GM21423 (cell line): ENCODE measurements around the gene CACNB4.
"Not testable (repeated sequence)": the region's sequence is repeated elsewhere in the genome, so short reads cannot be mapped to it uniquely, and the experiment has no call there.

Experiments used
- ATAC-seq: cut with Tn5 transposase; IDR thresholded peaks from one replicate; pipeline ENCODE4 v1.9.1; 2021; ENCODE audit warnings: mild to moderate bottlenecking, moderate library complexity; ENCODE audit not compliant: unreplicated experiment

Gene CACNB4

DNA sequence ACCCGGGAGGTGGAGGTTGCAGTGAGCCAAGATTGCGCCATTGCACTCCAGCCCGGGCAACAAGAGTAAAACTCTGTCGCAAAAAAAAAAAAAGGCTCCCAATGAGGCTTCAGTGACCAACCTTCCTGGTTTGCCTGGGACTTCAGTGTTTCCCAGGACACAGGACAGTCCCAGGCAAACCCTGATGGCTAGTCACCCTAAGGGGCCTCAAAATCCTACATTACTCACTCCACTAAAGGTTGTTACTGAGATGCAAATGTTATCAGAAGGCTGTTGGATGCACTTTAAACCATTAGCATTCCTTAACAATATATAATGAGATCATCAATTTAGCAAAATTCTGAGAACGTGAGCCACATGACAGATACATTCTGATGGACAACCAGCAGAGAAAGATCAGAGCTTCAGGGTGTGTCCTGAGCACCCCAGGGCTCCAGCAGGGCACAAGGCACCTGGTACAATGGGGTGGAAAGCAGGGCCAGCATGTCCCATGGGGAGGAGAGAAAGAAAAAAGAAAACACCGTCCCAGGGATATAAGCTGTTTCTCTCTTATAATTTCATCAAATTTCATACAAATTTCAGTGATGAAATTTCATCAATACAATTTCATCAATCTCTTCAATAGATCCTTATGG is 152.5 kb downstream of the CACNB4 start:
- no peak for ATAC-seq

DNA sequence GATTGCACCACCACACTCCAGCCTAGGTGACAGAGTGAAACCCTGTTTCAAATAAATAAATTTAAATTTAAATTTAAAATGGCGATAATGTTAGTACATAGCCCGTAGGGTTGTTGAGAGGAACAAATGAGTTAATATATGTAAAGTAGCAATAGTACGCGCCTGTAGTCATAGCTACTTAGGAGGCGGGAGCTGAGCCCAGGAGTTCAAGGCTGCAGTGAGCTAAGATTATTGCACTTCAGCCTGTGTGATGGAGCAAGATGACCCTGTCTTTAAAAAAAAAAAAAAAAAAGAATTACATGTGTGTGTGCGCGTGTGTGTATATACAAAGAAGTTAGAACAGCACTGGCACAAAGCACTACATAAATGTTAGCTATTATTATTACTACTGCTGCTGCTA is 153.2 kb downstream of the CACNB4 start:
- ATAC-seq: no peak

DNA sequence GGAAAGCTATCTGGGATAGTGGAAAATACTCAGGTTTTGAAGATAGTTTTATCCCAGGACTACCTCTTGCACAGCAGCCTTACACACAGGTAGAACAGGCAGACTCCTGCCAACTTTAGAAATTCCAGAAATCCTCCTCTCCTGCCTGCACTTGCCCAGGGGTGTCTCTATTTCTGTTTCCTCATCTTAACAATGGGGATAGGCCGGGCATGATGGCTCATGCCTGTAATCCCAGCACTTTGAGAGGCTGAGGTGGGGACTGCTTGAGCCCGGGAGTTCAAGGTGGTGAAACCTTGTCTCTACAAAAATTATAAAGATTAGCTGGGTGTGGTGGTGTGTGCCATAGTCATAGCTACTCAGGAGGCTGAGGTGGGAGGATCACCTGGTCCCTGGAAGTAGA is 153.7 kb downstream of the CACNB4 start:
- ATAC-seq: no peak

DNA sequence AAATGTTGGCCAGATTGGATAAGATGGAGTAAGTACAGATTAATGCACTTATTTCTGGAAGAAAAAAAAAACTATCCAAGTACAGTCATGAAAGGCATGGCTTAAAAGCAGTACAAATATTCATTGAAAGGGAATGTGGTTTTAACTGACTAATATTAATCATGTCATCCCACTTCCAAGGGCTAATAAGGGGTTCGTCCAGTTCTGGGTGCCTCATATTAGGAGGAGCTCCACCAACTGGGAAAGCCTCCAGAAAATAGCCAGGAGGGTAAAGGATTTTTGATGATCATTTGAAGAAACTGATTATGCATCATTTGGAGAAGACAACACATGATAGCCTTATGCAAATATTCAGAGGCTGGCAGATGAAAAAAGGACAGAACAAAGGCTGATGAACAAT is 155.4 kb downstream of the CACNB4 start:
- no peak for ATAC-seq

DNA sequence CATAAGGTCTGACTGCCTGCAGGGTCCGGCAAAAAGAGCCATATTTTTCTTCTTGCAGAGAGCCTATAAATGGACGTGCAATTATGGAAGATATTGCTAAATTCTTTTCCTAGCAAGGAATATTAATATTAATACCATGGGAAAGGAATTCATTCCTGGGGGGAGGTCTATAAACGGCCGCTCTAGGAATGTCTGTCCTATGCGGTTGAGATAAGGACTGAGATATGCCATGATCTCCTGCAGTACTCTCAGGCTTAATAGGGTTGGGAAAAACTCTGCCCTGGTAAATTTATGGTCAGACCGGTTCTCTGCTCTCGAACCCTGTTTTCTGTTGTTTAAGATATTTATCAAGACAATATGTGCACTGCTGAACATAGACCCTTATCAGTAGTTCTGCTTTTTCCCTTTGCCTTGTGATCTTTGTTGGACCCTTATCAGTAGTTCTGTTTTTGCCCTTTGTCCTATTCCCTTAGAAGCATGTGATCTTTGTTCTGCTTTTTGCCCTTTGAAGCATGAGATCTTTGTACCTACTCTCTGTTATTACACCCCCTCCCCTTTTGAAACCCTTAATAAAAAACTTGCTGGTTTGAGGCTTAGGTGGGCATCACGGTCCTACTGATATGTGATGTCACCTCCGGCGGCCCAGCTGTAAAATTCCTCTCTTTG is 156.2 kb downstream of the CACNB4 start:
- ATAC-seq: not testable (repeated sequence)

DNA sequence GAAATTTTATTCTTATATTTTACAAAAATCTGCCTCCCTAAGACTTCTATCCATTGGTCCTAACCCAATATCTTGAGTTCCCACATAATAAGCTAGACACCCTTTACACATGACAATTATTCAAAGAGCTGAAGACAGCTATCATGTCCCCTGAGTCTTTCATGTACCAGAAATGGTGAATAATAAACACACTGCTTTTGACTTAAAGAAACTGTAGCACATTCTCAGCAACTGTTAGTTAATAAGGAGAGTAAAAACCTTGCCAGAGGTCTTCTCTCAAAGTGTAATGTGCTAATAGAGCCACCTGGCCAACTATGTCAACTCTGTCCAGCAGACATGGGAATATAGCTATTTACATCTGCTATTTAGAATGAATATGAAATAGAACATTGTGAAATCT is 160.9 kb downstream of the CACNB4 start:
- ATAC-seq: no peak

DNA sequence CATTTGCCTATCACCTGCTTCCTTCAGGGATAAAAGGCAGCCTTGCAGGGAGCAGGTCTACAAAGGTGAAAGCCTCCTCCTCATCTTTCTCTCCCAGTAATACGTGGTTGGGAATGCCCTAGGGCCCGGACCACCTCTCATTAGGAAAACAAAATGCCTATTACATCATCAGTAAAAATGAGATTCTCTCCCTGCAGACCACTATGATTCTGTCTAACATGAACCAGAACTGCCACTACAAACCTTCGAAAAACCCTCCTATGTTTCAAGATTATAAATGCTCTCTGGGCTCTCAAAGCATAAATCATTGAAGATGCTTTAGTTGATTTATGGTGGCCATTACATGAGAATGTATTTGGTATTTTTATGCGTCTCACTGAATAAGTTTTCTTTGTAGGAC is 162.2 kb downstream of the CACNB4 start:
- no peak for ATAC-seq

DNA sequence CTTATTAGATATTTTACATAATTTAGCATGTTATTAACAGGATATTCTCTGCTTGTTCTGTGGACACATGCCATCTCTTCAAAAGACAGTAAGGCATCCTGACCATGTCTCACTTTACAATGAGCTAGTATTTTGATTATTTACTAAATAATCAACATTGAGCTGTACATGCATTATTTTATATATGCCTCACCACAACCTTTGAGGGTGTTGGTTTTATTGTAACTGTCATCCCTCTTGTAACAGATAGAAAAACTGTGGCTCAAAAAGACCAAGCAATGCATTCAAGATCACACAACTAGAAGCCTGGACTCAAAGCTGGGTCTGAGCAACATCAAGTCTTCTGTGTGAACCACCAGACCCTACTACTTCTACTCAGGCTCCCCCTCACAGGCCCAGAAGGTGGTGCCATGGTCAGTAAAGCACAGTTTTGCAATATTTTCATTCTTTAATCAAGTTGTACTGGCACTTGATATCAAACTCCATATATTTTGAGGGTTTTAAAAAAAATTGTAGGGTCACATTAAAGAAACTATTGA is 165.5 kb downstream of the CACNB4 start:
- no peak for ATAC-seq

DNA sequence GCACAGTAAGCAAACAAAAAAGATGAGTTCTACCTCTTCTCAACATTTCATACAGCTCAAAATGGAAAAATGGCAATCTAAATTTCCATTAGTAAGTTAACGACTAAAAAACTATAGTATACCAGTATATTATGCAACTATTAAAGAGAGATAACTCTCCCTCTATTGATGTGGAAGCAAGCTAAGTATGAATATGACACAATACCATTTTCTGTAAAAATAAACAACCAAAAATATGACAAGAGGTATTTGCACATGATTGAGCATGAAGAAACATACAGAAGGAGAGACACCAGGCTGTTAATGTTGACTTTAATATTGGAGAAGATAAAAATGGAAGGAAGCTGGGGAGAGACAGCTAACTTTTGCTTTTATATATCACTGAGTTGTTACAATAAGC is 167.1 kb downstream of the CACNB4 start:
- no peak for ATAC-seq

DNA sequence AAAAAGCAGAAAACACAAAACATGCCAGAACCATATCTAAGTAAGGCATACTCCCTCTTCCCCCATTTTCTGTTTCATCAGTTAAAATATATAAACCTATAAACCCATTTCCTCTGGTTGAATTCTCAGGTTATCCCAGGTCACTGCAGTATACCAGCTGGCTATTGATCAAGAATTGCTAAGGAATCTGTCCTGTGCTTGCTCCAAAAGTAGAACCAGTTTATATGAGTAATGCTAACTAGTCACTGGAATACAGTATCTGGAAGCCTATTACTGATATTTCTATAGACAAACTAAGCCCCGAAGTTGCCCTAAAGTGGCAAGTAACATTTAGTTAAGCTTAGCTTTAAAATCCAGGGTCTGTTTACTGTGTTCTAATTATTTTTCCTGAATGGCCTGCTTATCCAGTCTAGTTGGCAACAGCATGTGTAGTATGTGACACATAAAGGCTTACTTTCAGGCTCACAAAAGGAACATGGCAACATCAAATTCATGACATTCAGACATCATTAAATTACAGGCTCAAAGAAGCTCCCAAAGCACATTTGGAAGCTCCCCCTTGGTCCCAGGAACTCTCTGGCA is 167.7 kb downstream of the CACNB4 start:
- no peak for ATAC-seq

DNA sequence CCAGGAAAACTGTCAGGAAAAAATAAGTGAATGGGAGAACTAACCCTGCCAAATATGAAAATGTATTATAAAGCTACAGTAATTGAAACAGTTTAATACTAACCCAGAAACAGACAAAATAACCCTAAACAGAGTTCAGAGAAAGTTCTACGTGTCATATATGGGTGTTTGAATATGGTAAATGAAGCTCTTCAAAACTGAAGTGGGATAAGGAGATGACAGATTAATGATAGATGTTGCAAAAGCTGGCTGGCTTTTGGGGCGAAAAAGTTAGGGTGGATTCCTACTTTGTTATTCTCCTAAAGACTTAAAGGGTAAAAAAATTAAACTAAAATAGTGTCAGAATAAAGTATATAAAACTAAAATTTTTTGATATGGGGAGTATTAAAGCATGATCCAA is 168.8 kb downstream of the CACNB4 start:
- ATAC-seq: no peak

DNA sequence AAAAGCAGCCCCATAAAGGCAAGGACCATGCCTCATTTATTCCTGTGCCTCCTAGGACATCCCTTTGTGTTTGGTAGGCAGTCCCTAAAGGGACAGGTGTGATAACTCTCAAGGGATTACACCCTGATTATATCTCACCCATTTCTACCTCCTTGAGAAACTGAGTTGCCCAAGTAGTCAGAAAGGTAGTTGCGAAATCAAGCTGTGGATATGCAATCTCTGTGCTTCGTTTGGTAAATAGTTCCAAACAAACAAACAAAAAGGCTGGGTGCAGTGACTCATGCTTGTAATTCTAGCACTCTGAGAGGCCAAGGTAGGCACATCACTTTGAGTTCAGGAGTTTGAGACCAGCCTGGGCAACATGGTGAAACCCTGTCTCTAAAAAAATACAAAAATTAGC is 170.5 kb downstream of the CACNB4 start:
- ATAC-seq: no peak

DNA sequence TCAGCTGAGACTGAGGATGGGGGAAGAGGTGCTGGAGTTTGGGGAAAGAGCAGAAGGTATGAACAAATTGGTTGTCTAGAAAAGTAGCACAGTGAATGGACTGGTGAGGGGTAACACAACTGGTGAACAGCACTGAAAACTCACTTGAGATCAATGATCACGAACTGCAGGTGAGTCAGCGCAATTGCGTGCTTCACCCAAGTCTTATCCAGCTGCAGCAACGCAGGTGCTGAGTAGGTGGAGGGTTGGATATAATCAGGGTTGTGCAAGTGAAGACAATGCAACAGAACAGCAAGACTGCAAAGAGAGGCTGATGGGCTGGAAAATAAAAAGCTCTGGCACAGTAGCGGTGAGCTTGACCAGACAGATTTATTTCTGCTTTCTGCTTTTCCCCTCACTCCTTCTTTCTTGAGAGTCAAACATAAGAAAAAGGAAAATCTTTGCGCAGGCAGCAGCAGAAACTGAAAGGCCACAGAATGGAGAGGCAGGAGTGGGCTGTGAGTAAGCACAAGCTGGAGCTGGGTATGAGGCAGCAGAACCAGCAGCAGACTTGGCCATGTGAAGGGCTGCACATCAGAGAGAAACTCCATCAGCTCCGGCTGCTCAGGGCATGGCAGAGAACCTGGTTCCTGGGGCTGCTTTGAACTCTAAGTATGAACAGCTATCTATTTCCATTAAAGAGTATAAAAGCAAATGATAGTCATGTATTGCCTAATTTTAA is 171.2 kb downstream of the CACNB4 start:
- ATAC-seq: no peak

DNA sequence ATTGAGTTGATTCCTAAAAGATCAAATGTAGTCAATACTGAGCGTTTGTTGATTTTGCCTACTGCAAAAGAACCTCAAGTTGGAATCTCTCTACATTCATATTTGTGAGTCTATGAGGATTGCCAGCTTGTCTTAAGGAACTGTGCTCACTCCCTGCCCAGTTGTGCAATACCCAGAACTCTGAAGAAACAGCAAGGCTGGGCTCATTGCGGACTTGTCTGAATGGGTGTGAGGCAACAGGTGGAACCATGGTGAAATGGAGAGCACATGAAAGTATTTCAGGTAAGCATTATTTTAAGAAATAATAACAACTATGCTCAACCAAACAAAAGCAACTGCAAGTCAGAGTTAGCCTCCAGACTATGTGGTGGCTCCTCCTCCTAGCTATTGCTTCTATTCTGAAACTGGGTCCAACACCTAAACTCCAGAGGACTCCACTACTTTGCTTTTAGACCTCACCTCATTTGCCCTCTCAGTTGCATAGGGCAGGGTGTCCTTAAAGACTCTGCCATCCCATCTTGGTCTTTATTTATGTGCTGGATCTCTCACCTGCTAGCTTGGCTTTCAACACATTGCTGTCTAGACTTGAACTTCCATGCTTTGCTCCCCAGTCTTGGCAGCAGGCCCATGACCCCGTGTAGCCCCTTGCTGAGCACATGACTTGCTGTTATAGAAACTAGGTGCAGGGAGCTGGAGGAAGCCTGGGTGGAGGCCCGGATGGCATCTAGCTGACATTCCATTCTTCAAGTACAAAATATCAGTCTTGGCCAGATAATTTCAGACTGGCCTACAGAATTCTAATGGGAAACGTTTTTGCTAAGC is 175.8 kb downstream of the CACNB4 start:
- no peak for ATAC-seq

DNA sequence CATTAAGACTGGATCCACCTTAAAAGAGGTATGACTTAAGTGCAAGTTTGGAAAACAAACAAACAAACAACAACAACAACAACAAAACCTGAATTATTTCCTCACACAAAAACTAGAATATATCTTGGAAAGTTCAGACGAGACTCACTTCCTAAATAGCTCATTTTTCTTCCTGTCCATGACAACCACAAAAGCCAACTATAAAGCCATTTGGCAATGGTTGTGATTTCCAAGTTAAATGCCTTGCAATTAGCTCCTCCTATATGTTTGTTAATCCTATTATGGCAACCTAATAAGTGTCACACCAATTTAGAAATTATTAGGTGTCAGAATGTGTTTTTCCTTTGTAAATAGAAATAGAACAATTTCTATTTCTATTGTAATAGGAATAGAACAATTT is 179.1 kb downstream of the CACNB4 start:
- no peak for ATAC-seq

DNA sequence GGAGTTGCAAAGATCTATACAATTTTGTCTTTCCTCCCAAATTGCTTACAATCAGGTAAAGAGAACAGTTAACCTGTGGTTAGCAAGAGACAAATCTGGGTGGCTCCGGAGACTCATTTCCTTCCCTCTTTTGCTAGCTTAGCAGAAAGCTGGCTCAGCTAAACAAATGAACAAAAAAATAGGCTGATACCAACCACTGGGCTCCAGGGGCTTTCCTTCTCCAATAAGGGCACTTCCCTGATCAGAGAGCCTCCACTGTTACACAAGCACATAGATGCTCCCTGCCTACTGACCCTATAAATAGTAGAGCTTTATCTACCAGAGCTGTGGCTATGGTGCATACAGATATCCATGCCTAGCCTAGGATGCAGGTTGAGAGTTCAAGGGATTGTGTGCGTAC is 180.5 kb downstream of the CACNB4 start:
- ATAC-seq: no peak

DNA sequence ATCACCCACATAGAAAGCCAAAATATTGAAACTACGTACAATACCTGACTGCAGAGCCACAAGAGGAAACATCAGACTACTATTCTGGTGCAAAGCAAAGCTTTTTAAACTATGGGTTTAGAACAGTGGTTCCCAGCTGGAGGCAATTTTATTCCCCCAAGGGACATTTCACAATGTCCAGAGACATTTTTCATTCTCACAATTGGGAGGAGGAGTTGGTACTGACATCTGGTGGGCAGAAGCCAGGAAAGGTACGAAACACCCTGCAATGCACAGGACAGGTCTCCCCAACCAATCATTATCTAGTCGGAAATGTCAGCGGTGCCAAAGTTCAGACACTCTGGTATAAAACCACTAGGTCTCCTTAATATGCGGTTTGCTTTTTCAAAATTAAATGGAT is 182.2 kb downstream of the CACNB4 start:
- no peak for ATAC-seq

DNA sequence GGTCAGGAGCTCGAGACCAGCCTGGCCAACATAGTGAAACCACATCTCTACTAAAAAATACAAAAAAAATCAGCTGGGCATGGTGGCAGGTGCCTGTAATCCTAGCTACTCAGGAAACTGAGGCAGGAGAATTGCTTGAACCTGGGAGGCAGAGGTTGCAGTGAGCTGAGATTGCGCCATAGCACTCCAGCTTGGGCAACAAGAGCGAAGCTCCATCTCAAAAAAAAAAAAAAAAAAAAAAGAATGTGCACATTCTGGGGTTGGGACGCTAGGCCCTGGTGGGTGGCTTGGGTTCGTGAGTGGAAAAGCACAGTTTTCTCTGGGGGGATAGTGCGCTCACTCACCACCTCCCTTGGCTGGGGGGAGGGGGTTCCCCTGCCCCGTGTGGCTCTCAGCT is 183.2 kb downstream of the CACNB4 start:
- ATAC-seq: not testable (repeated sequence)

DNA sequence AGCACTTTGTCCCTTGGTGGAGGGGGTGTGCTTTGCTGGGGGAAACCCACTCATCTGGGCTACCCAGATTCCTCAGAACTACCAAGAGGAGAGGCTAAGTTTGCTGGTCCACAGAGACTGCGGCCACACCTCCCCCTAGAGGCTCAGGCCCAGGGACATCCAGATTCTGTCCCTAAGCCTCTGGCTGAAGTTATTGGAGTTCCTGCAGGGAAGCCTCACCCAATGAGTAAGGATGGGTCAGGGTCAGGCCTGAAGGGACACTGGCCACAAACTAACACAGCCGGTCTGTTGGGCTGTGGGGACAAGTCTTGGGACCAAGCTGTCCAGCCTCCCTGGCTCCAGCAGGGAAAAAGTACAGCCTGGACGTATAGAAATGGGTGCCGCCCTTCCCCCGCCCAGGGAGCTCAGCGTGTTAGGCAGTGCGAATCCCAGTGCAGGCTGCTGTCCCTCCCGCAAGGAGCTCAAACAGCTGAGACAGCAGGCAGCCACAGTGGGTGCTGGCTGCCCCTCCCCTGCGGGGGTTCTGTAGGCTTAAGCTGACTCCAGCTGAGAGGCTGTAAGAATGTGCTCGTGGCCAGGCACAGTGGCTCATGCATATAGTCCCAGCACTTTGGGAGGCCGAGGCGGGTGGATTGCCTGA is 183.7 kb downstream of the CACNB4 start:
- no peak for ATAC-seq

DNA sequence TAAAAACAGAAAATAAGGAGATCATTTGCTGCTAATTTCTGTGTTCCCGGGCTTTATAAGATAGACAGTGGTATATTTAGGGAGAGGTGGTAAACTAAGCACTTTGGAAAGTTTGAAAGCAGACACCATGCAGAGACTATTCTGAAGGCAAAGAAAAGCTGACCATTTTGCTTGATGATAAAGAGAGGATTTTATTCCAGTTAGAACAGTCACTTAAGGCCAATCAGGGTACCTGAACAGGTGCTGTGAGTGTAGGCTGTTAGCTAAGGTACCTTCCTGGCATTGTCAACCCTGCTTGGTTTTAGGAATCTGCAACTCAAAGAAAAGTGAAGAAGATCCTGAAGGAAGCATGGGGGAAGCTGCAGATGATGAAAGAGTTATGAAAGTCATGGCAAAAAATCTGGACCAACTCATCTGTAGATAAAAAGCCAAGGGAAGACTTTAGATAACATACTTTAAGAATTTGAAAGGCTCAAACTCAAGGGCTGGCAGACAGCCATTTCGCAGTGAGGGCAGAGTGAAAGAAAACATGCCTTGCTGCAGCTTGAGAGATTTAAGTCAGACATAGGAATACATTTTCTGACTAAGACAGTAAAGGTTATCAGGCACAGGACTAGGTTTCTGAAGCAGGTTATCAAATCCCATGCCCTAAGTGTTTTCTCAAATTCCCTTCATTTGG is 190.5 kb downstream of the CACNB4 start:
- no peak for ATAC-seq
